WTC11 (cell line): ENCODE measurements around the gene VWA8. TPM values are rescaled to one million over a fixed set of nuclear protein-coding genes. Genes with fewer than 3 reads are reported as not detected.

Experiments
- ATAC-seq: fragments of 200-7000 bp; cut with Tn5 transposase; 2 replicates; pipeline ENCODE4 v1.10.0; 2021; ENCODE audit warnings: mild to moderate bottlenecking, moderate library complexity
- CTCF ChIA-PET: fragments of 300-600 bp; sonication (Branson Sonifier 250); formaldehyde crosslinking; loops from one replicate; lab custom pipeline; 2021; ENCODE audit warnings: antibody characterized with exemption; lab: Charles Lee
- POLR2A ChIA-PET: fragments of 350-600 bp; sonication (Branson Sonifier 250); formaldehyde crosslinking; loops from one replicate; lab custom pipeline; 2021; ENCODE audit warnings: antibody characterized with exemption; lab: Charles Lee
- DNase-seq: peaks from one replicate; pipeline ENCODE4 v3.0.0; 2021; ENCODE audit warnings: low spot score
- H3K27ac Mint-ChIP-seq: 2 replicates; pipeline ENCODE4 v1.8.0; 2021; ENCODE audit warnings: mixed read lengths
- H3K27me3 Mint-ChIP-seq: 2 replicates; pipeline ENCODE4 v1.8.0; 2021; ENCODE audit warnings: low read depth, mild to moderate bottlenecking, moderate library complexity, mixed read lengths
- H3K36me3 Mint-ChIP-seq: 2 replicates; pipeline ENCODE4 v1.8.0; 2021; ENCODE audit warnings: mixed read lengths
- H3K4me1 Mint-ChIP-seq: 2 replicates; pipeline ENCODE4 v1.8.0; 2022; ENCODE audit warnings: mixed read lengths
- H3K4me3 Mint-ChIP-seq: 2 replicates; pipeline ENCODE4 v1.8.0; 2021; ENCODE audit warnings: mild to moderate bottlenecking, moderate library complexity, mixed read lengths
- H3K9me3 Mint-ChIP-seq: 2 replicates; pipeline ENCODE4 v1.8.0; 2021; ENCODE audit warnings: mixed read lengths
- AFF4 ChIP-seq: sonication (generic); formaldehyde crosslinking; IDR thresholded peaks from 2 replicates; pipeline ENCODE4 v1.8.1; 2023; ENCODE audit warnings: mild to moderate bottlenecking, missing genetic modification reagents, borderline replicate concordance
- AR ChIP-seq: fragments of 250-450 bp; sonication (Bioruptor Pico); IDR thresholded peaks from 2 replicates; pipeline ENCODE4 v1.9.0; 2021; ENCODE audit warnings: mild to moderate bottlenecking
- ARID4B ChIP-seq: sonication (generic); formaldehyde crosslinking; IDR thresholded peaks from 2 replicates; pipeline ENCODE4 v1.8.0; 2023; ENCODE audit warnings: missing genetic modification reagents, mild to moderate bottlenecking, borderline replicate concordance
- CBFB ChIP-seq: sonication (generic); formaldehyde crosslinking; IDR thresholded peaks from 2 replicates; pipeline ENCODE4 v1.8.1; 2022; ENCODE audit warnings: mild to moderate bottlenecking, low read depth, missing genetic modification reagents
- CDX4 ChIP-seq: fragments of 250-450 bp; sonication (Bioruptor Pico); IDR thresholded peaks from 2 replicates; pipeline ENCODE4 v1.9.0; 2021; ENCODE audit warnings: moderate library complexity, mild to moderate bottlenecking, inconsistent platforms, borderline replicate concordance
- CREB1 ChIP-seq: sonication (generic); formaldehyde crosslinking; IDR thresholded peaks from 2 replicates; pipeline ENCODE4 v1.8.0; 2023; ENCODE audit warnings: mild to moderate bottlenecking, missing genetic modification reagents
- CTCF ChIP-seq: fragments of 200-600 bp; IDR thresholded peaks from 2 replicates; pipeline ENCODE4 v1.8.0; 2022; ENCODE audit warnings: antibody characterized with exemption
- ERG ChIP-seq: fragments of 250-450 bp; sonication (Bioruptor Pico); IDR thresholded peaks from 2 replicates; pipeline ENCODE4 v1.8.0; 2021; ENCODE audit warnings: mild to moderate bottlenecking
- FOXP1 ChIP-seq: sonication (generic); formaldehyde crosslinking; IDR thresholded peaks from 2 replicates; pipeline ENCODE4 v1.8.0; 2022; ENCODE audit warnings: missing genetic modification reagents, mild to moderate bottlenecking, moderate library complexity, borderline replicate concordance
- GABPB1 ChIP-seq: sonication (generic); formaldehyde crosslinking; IDR thresholded peaks from 2 replicates; pipeline ENCODE4 v1.8.1; 2023; ENCODE audit warnings: mild to moderate bottlenecking, missing genetic modification reagents
- GRHL2 ChIP-seq: fragments of 250-450 bp; sonication (Bioruptor Pico); IDR thresholded peaks from 2 replicates; pipeline ENCODE4 v1.8.0; 2022; ENCODE audit warnings: mild to moderate bottlenecking, moderate library complexity; ENCODE audit not compliant: insufficient replicate concordance, severe bottlenecking
- GTF2I ChIP-seq: fragments of 250-450 bp; sonication (Bioruptor Pico); conservative IDR thresholded peaks from 2 replicates; pipeline ENCODE4 v1.4.0; 2021; ENCODE audit warnings: mild to moderate bottlenecking
- MLX ChIP-seq: sonication (generic); formaldehyde crosslinking; IDR thresholded peaks from 2 replicates; pipeline ENCODE4 v1.8.1; 2023; ENCODE audit warnings: mild to moderate bottlenecking, missing genetic modification reagents, moderate library complexity
- MXD4 ChIP-seq: fragments of 250-450 bp; sonication (Bioruptor Pico); IDR thresholded peaks from 2 replicates; pipeline ENCODE4 v1.8.0; 2021; ENCODE audit warnings: mild to moderate bottlenecking, moderate library complexity, borderline replicate concordance
- NFATC4 ChIP-seq: fragments of 250-450 bp; sonication (Bioruptor Pico); IDR thresholded peaks from 2 replicates; pipeline ENCODE4 v1.9.0; 2021; ENCODE audit warnings: mild to moderate bottlenecking
- RORB ChIP-seq: fragments of 250-450 bp; sonication (Bioruptor Pico); IDR thresholded peaks from 2 replicates; pipeline ENCODE4 v1.9.0; 2021; ENCODE audit warnings: mild to moderate bottlenecking
- SP1 ChIP-seq: sonication (generic); formaldehyde crosslinking; conservative IDR thresholded peaks from 2 replicates; pipeline ENCODE4 v1.8.1; 2022; ENCODE audit warnings: missing genetic modification reagents
- TCF7 ChIP-seq: sonication (generic); formaldehyde crosslinking; IDR thresholded peaks from 2 replicates; pipeline ENCODE4 v1.8.0; 2022; ENCODE audit warnings: mild to moderate bottlenecking, low read depth, missing genetic modification reagents, moderate library complexity
- ZNF416 ChIP-seq: fragments of 250-450 bp; sonication (Bioruptor Pico); IDR thresholded peaks from 2 replicates; pipeline ENCODE4 v1.9.0; 2021; ENCODE audit warnings: mild to moderate bottlenecking, inconsistent platforms
- total RNA-seq: library from RNA; stranded (reverse); gene quantifications from 3 replicates; pipeline ENCODE4 v1.2.3, GENCODE V29; 2021

Gene VWA8
- total RNA-seq, 1 experiment from 2014 or later = 19.9 TPM

GRCh38 chr13:41610404-41610803 is 350.5 kb downstream of the VWA8 start:
- TF ChIP-seq MLX (CRISPR knock-in tag) (no peak), ZNF416 (CRISPR knock-in tag) (no peak), GABPB1 (CRISPR knock-in tag) (no peak), NFATC4 (CRISPR knock-in tag) (no peak), CDX4 (no peak), SP1 (no peak), TCF7 (CRISPR knock-in tag) (no peak), CBFB (CRISPR knock-in tag) (no peak), AFF4 (no peak), AR (CRISPR knock-in tag) (no peak), CREB1 (CRISPR knock-in tag) (no peak)
- no peak for ATAC-seq

GRCh38 chr13:41609828-41610227 is 351.1 kb downstream of the VWA8 start:
- CTCF ChIA-PET = no interaction called here
- ATAC-seq (no peak), DNase-seq (no peak)
- Mint-ChIP-seq H3K36me3 (peaks cover 14% of the 10 kb centered on the region), H3K4me1 (no peaks in the 10 kb centered on the region), H3K9me3 (no peaks in the 10 kb centered on the region), H3K4me3 (no peak overlapping the region), H3K27me3 (no peaks in the 10 kb centered on the region), H3K27ac (no peak overlapping the region)
- POLR2A ChIA-PET = no interaction called here
- TF ChIP-seq FOXP1 (CRISPR knock-in tag) (no peak), ERG (CRISPR knock-in tag) (no peak), CTCF (no peak), RORB (CRISPR knock-in tag) (no peak), GTF2I (CRISPR knock-in tag) (no peak), ARID4B (CRISPR knock-in tag) (no peak), GRHL2 (CRISPR knock-in tag) (no peak), MXD4 (CRISPR knock-in tag) (no peak)

More at GRCh38 chr13:41610404-41610803, 350.5 kb downstream of the VWA8 start:
- ChIA-PET CTCF (no interaction called here), POLR2A (no interaction called here)
- Mint-ChIP-seq H3K4me1 (no peaks in the 10 kb centered on the region), H3K36me3 (peaks cover 14% of the 10 kb centered on the region), H3K27me3 (no peaks in the 10 kb centered on the region), H3K9me3 (no peaks in the 10 kb centered on the region), H3K27ac (no peak overlapping the region), H3K4me3 (no peak overlapping the region)
- DNase-seq = no peak
